H9 (cell line): ENCODE measurements around the gene PRR35. TPM values are rescaled to one million over a fixed set of nuclear protein-coding genes. Genes with fewer than 3 reads are reported as not detected.

Source experiments
- DNase-seq: peaks from one replicate; pipeline ENCODE4 v3.0.0-alpha.2; 2017
- H2AFZ ChIP-seq: one replicate; pipeline ENCODE4 v1.6.1; 2013; ENCODE audit warnings: mild to moderate bottlenecking, low read length, control low read depth, moderate library complexity
- H2AK5ac ChIP-seq: 2 replicates; pipeline ENCODE4 v1.6.1; 2013; ENCODE audit warnings: low read length, control low read depth, mixed read lengths; ENCODE audit not compliant: insufficient read length
- H2BK120ac ChIP-seq: one replicate; pipeline ENCODE4 v1.6.1; 2013; ENCODE audit warnings: low read depth, mild to moderate bottlenecking, low read length, control low read depth, inconsistent platforms; ENCODE audit not compliant: poor library complexity, severe bottlenecking
- H2BK12ac ChIP-seq: 2 replicates; pipeline ENCODE4 v1.6.1; 2013; ENCODE audit warnings: low read length, control low read depth, mixed read lengths, low read depth; ENCODE audit not compliant: insufficient read length
- H2BK15ac ChIP-seq: 2 replicates; pipeline ENCODE4 v1.6.1; 2013; ENCODE audit warnings: low read depth, low read length, control low read depth
- H2BK20ac ChIP-seq: one replicate; pipeline ENCODE4 v1.6.1; 2013; ENCODE audit warnings: low read depth, mild to moderate bottlenecking, low read length, control low read depth, inconsistent platforms; ENCODE audit not compliant: poor library complexity, severe bottlenecking
- H2BK5ac ChIP-seq: 2 replicates; pipeline ENCODE4 v1.6.1; 2013; ENCODE audit warnings: low read length, control low read depth, mixed read lengths; ENCODE audit not compliant: insufficient read length
- H3K14ac ChIP-seq: 2 replicates; pipeline ENCODE4 v1.6.1; 2013; ENCODE audit warnings: low read length, control low read depth; ENCODE audit not compliant: insufficient read depth
- H3K18ac ChIP-seq: 2 replicates; pipeline ENCODE4 v1.6.1; 2013; ENCODE audit warnings: low read depth, mild to moderate bottlenecking, mixed read lengths, low read length, control low read depth; ENCODE audit not compliant: insufficient read length
- H3K23ac ChIP-seq: 2 replicates; pipeline ENCODE4 v1.6.1; 2013; ENCODE audit warnings: low read length, control low read depth, mixed read lengths, low read depth; ENCODE audit not compliant: insufficient read length
- H3K23me2 ChIP-seq: 2 replicates; pipeline ENCODE4 v1.6.1; 2013; ENCODE audit warnings: low read depth, mild to moderate bottlenecking, mixed read lengths, low read length, control low read depth; ENCODE audit not compliant: insufficient read length, poor library complexity, severe bottlenecking
- H3K27ac ChIP-seq: 2 replicates; pipeline ENCODE4 v1.5.1; 2013; ENCODE audit warnings: low read length, control low read depth, mixed read lengths, low read depth; ENCODE audit not compliant: insufficient read length
- H3K27me3 ChIP-seq: 2 replicates; pipeline ENCODE4 v1.6.1; 2013; ENCODE audit warnings: low read length, control low read depth, inconsistent platforms; ENCODE audit not compliant: insufficient read depth
- H3K4ac ChIP-seq: 2 replicates; pipeline ENCODE4 v1.6.1; 2013; ENCODE audit warnings: low read depth, mild to moderate bottlenecking, control low read depth, inconsistent platforms, low read length, moderate library complexity
- H3K4me1 ChIP-seq: 2 replicates; pipeline ENCODE4 v1.6.1; 2013; ENCODE audit warnings: low read length, control low read depth, inconsistent platforms; ENCODE audit not compliant: insufficient read depth
- H3K4me2 ChIP-seq: 2 replicates; pipeline ENCODE4 v1.6.1; 2013; ENCODE audit warnings: low read length, control low read depth, mixed read lengths; ENCODE audit not compliant: insufficient read length, insufficient read depth
- H3K56ac ChIP-seq: 2 replicates; pipeline ENCODE4 v1.6.1; 2013; ENCODE audit warnings: low read depth, mild to moderate bottlenecking, mixed read lengths, low read length, control low read depth; ENCODE audit not compliant: insufficient read length
- H3K79me1 ChIP-seq: 2 replicates; pipeline ENCODE4 v1.6.1; 2013; ENCODE audit warnings: low read depth, mild to moderate bottlenecking, moderate library complexity, low read length, control low read depth, inconsistent platforms; ENCODE audit not compliant: insufficient read depth, poor library complexity, severe bottlenecking
- H3K79me2 ChIP-seq: 2 replicates; pipeline ENCODE4 v1.6.1; 2013; ENCODE audit warnings: low read length, control low read depth, inconsistent platforms; ENCODE audit not compliant: insufficient read depth
- H3K9ac ChIP-seq: 2 replicates; pipeline ENCODE4 v1.6.1; 2013; ENCODE audit warnings: low read length, control low read depth, mixed read lengths; ENCODE audit not compliant: insufficient read length; ENCODE audit errors: extremely low read depth
- H3K9me3 ChIP-seq: one replicate; pipeline ENCODE4 v1.6.1; 2013; ENCODE audit warnings: low read depth, low read length, inconsistent platforms; ENCODE audit not compliant: control insufficient read depth
- H3T11ph ChIP-seq: one replicate; pipeline ENCODE4 v1.6.1; 2013; ENCODE audit warnings: mild to moderate bottlenecking, low read length, control low read depth, inconsistent platforms
- H4K20me1 ChIP-seq: one replicate; pipeline ENCODE4 v1.6.1; 2013; ENCODE audit not compliant: control insufficient read depth, insufficient read length, insufficient read depth
- H4K5ac ChIP-seq: 2 replicates; pipeline ENCODE4 v1.6.1; 2013; ENCODE audit warnings: low read depth, mild to moderate bottlenecking, mixed read lengths, low read length, control low read depth; ENCODE audit not compliant: insufficient read length
- H4K8ac ChIP-seq: replicated peaks from 2 replicates; pipeline ENCODE4 v1.6.1; 2013; ENCODE audit warnings: low read length, control low read depth, mixed read lengths, low read depth; ENCODE audit not compliant: insufficient read length
- H4K91ac ChIP-seq: 2 replicates; pipeline ENCODE4 v1.6.1; 2013; ENCODE audit warnings: low read depth, mild to moderate bottlenecking, moderate library complexity, mixed read lengths, low read length, control low read depth; ENCODE audit not compliant: insufficient read length
- H3K27ac Mint-ChIP-seq, 3 experiments: 2 replicates in 2 of 3; 3 replicates in 1 of 3; pipeline ENCODE4 v1.8.0; 2020 to 2021; ENCODE audit warnings: mixed read lengths in 3 of 3, mild to moderate bottlenecking in 1 of 3, moderate library complexity in 1 of 3
- H3K27me3 Mint-ChIP-seq: 2 replicates; pipeline ENCODE4 v1.8.0; 2021; ENCODE audit warnings: low read depth, mild to moderate bottlenecking, moderate library complexity, mixed read lengths
- H3K36me3 Mint-ChIP-seq, 3 experiments: 2 replicates in 2 of 3; 3 replicates in 1 of 3; pipeline ENCODE4 v1.8.0; 2020 to 2021; ENCODE audit warnings: low read depth in 3 of 3, mixed read lengths in 3 of 3; ENCODE audit not compliant: insufficient read depth in 1 of 3
- H3K4me1 Mint-ChIP-seq, 2 experiments: 2 replicates each; pipeline ENCODE4 v1.8.0; 2020; ENCODE audit warnings: mixed read lengths in 2 of 2
- H3K4me3 Mint-ChIP-seq, 2 experiments: 2 replicates in 1 of 2; 3 replicates in 1 of 2; pipeline ENCODE4 v1.8.0; 2020 to 2021; ENCODE audit warnings: mild to moderate bottlenecking in 2 of 2, mixed read lengths in 2 of 2, moderate library complexity in 1 of 2
- H3K9me3 Mint-ChIP-seq, 2 experiments: 2 replicates in 1 of 2; 3 replicates in 1 of 2; pipeline ENCODE4 v1.8.0; 2020; ENCODE audit warnings: mild to moderate bottlenecking in 2 of 2, mixed read lengths in 2 of 2, moderate library complexity in 1 of 2
- WGBS: extraction: QIAGEN DNeasy Blood & Tissue Kit; methylation state at CpG from one replicate; pipeline ENCODE4 v1.1.7; 2013; ENCODE audit warnings: missing lambda C conversion rate, low lambda C conversion rate, mixed read lengths; ENCODE audit not compliant: insufficient read length; ENCODE audit errors: extremely low coverage; 5-methylcytosine and 5-hydroxymethylcytosine counted together
- total RNA-seq: library from RNA; stranded (reverse); gene quantifications from 2 replicates; pipeline ENCODE4 v1.2.1, GENCODE V29; 2021
- TF ChIP-seq, protein P1 (sequence below): fragments of 200-600 bp; sonication (generic); conservative IDR thresholded peaks from 3 replicates; pipeline ENCODE4 v1.8.0; 2021; ENCODE audit warnings: antibody characterized with exemption, mild to moderate bottlenecking

The PRR35 gene
- total RNA-seq, 1 experiment from 2014 or later, result 0.33 TPM

DNA sequence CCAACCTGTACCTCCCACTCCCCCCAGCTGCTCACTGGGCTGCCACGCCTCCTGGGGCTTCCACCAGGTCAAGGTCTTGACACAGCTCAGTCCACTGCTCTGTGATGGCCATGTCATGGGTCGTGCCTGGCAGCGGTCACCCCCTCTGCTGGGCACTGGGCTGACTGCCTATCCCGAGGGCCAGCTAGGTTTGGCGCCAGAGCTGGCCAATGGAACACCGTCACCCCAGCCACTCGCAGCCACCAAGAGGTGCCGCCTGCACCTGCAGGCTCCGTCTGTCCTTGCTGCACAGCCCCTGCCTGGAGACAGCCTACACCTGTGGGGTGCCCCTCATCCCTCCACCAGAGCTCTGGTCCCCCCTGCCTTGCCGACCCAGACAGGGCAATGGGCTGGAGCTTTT lies 25.2 kb downstream of the PRR35 start:
- no peak overlapping the region for H2BK20ac ChIP-seq
- H3K27me3 ChIP-seq, result peaks cover 7% of the 10 kb centered on the region; the same call in 1 of the 2 replicates
- no peak overlapping the region for H3K4me3 Mint-ChIP-seq
- H2AFZ ChIP-seq, result no peak overlapping the region
- no peak overlapping the region for H3K14ac ChIP-seq
- DNase-seq, result peak; percentile 73
- H3K79me2 ChIP-seq, result no peaks in the 10 kb centered on the region
- no peak overlapping the region for H3K18ac ChIP-seq
- no peak overlapping the region for H4K5ac ChIP-seq
- peaks cover 5% of the 10 kb centered on the region for H3K23me2 ChIP-seq
- H2BK5ac ChIP-seq, result no peak overlapping the region
- no peaks in the 10 kb centered on the region for H4K20me1 ChIP-seq
- H2BK15ac ChIP-seq, result no peak overlapping the region
- H3K56ac ChIP-seq, result no peak overlapping the region
- no peak overlapping the region for H3K9ac ChIP-seq
- no peak overlapping the region for H3K23ac ChIP-seq
- peaks cover 33% of the 10 kb centered on the region for H3K27me3 Mint-ChIP-seq
- H3K9me3 Mint-ChIP-seq, result no peaks in the 10 kb centered on the region
- H2AK5ac ChIP-seq, result no peak overlapping the region
- H3K4me1 ChIP-seq, result no peaks in the 10 kb centered on the region; the same call in 1 of the 2 replicates
- no peaks in the 10 kb centered on the region for H3K9me3 ChIP-seq
- H3K4ac ChIP-seq, result no peak overlapping the region
- H4K91ac ChIP-seq, result no peak overlapping the region
- no peaks in the 10 kb centered on the region for H3K79me1 ChIP-seq
- H2BK12ac ChIP-seq, result no peak overlapping the region
- peaks cover 6 to 21% of the 10 kb centered on the region in 2 experiments for H3K4me1 Mint-ChIP-seq
- TF ChIP-seq, protein P1, sequence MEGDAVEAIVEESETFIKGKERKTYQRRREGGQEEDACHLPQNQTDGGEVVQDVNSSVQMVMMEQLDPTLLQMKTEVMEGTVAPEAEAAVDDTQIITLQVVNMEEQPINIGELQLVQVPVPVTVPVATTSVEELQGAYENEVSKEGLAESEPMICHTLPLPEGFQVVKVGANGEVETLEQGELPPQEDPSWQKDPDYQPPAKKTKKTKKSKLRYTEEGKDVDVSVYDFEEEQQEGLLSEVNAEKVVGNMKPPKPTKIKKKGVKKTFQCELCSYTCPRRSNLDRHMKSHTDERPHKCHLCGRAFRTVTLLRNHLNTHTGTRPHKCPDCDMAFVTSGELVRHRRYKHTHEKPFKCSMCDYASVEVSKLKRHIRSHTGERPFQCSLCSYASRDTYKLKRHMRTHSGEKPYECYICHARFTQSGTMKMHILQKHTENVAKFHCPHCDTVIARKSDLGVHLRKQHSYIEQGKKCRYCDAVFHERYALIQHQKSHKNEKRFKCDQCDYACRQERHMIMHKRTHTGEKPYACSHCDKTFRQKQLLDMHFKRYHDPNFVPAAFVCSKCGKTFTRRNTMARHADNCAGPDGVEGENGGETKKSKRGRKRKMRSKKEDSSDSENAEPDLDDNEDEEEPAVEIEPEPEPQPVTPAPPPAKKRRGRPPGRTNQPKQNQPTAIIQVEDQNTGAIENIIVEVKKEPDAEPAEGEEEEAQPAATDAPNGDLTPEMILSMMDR, result no peak
- no CpG with 5 or more reads among the region's 10 CpGs for WGBS
- no peak overlapping the region for H3T11ph ChIP-seq
- H3K27ac ChIP-seq, result no peak overlapping the region
- no peak overlapping the region for H3K4me2 ChIP-seq
- no peak overlapping the region for H4K8ac ChIP-seq
- no peak overlapping the region for H3K27ac Mint-ChIP-seq
- H2BK120ac ChIP-seq, result no peak overlapping the region
- peaks cover 0 to 4% (median 4%) of the 10 kb centered on the region in 3 experiments; a peak in 3 of 7 replicates for H3K36me3 Mint-ChIP-seq
